ENCODE measurements around the gene MRTFB. TPM values are rescaled to one million over a fixed set of nuclear protein-coding genes. Genes with fewer than 3 reads are reported as not detected.
A peak's percentile ranks its signal among the peaks of the same experiment; 100 is the strongest.

MRTFB gene
- total and polyA plus RNA-seq, 2 donors (not counting 1 experiment from before 2014, with no cell fraction given) = 8.8 to 9.8 TPM

GRCh38 chr16:14061732-14062259 lies 9.3 kb upstream of the MRTFB start:
- Histone ChIP-seq H3K4me3 (replicated peaks in 1 of 4; ENCODE audit: control extremely low read depth in 1 of 4, insufficient read depth in 1 of 4, low read depth in 3 of 4, low read length in 4 of 4) (no peak overlapping the region), H3K27me3 (ENCODE audit: control insufficient read depth, insufficient read depth, low read length) (no peaks in the 10 kb centered on the region), H3K9me3 (ENCODE audit: control insufficient read depth, insufficient read depth, low read depth, low read length) (no peaks in the 10 kb centered on the region), H3K4me1 (ENCODE audit: control insufficient read depth, extremely low read depth, insufficient read depth, low read length) (no peaks in the 10 kb centered on the region), H3K27ac (ENCODE audit: insufficient read depth, low read length) (no peak overlapping the region), H3K36me3 (ENCODE audit: control insufficient read depth, insufficient read depth, low read length) (no peaks in the 10 kb centered on the region), H2AFZ (ENCODE audit: low read length) (no peak overlapping the region), H3K9ac (ENCODE audit: insufficient read depth, low read length) (no peak overlapping the region), H3K79me2 (ENCODE audit: control insufficient read depth, insufficient read depth, low read length) (no peaks in the 10 kb centered on the region), H3K4me2 (ENCODE audit: extremely low read depth, insufficient read depth, low read length) (no peak overlapping the region), H4K20me1 (ENCODE audit: control insufficient read depth, extremely low read depth, insufficient read depth, low read length) (no peaks in the 10 kb centered on the region)
- TF ChIP-seq CTCF (conservative IDR thresholded peaks at IDR 0.05 in 1 of 2, IDR thresholded peaks at IDR 0.05 in 1 of 2; ENCODE audit: low read depth in 1 of 2, low read length in 2 of 2) (no peak), EZH2 (IDR thresholded peaks at IDR 0.05; ENCODE audit: low read length, missing control alignments) (no peak)
- DNase-seq (ENCODE audit: low read depth in 2 of 2) = no peak

- H3K9ac ChIP-seq (ENCODE audit: insufficient read depth, low read length) = no peak overlapping the region
- H3K4me3 ChIP-seq (replicated peaks in 1 of 4; ENCODE audit: control extremely low read depth in 1 of 4, insufficient read depth in 1 of 4, low read depth in 3 of 4, low read length in 4 of 4) = no peak overlapping the region
- no peaks in the 10 kb centered on the region for H3K4me1 ChIP-seq (ENCODE audit: control insufficient read depth, extremely low read depth, insufficient read depth, low read length)
- no peak for DNase-seq (ENCODE audit: low read depth in 2 of 2)
- TF ChIP-seq CTCF (conservative IDR thresholded peaks at IDR 0.05 in 1 of 2, IDR thresholded peaks at IDR 0.05 in 1 of 2; ENCODE audit: low read depth in 1 of 2, low read length in 2 of 2) = no peak
- TF ChIP-seq EZH2 (IDR thresholded peaks at IDR 0.05; ENCODE audit: low read length, missing control alignments) = no peak
- H3K27me3 ChIP-seq (ENCODE audit: control insufficient read depth, insufficient read depth, low read length) = no peaks in the 10 kb centered on the region
- H3K79me2 ChIP-seq (ENCODE audit: control insufficient read depth, insufficient read depth, low read length) = no peaks in the 10 kb centered on the region
- no peaks in the 10 kb centered on the region for H3K9me3 ChIP-seq (ENCODE audit: control insufficient read depth, insufficient read depth, low read depth, low read length)
- no peaks in the 10 kb centered on the region for H3K36me3 ChIP-seq (ENCODE audit: control insufficient read depth, insufficient read depth, low read length)
- no peak overlapping the region for H3K27ac ChIP-seq (ENCODE audit: insufficient read depth, low read length)
- H2AFZ ChIP-seq (ENCODE audit: low read length) = no peak overlapping the region
- H3K4me2 ChIP-seq (ENCODE audit: extremely low read depth, insufficient read depth, low read length) = no peak overlapping the region
- H4K20me1 ChIP-seq (ENCODE audit: control insufficient read depth, extremely low read depth, insufficient read depth, low read length) = no peaks in the 10 kb centered on the region
These were observed 8.9 kb upstream of the MRTFB start for GRCh38 chr16:14062261-14062660.

GRCh38 chr16:14063618-14064581 lies 7.2 kb upstream of the MRTFB start:
- Histone ChIP-seq H3K79me2 (ENCODE audit: control insufficient read depth, insufficient read depth, low read length) (no peaks in the 10 kb centered on the region), H2AFZ (ENCODE audit: low read length) (no peak overlapping the region), H4K20me1 (ENCODE audit: control insufficient read depth, extremely low read depth, insufficient read depth, low read length) (no peaks in the 10 kb centered on the region), H3K9me3 (ENCODE audit: control insufficient read depth, insufficient read depth, low read depth, low read length) (no peaks in the 10 kb centered on the region), H3K9ac (ENCODE audit: insufficient read depth, low read length) (no peak overlapping the region), H3K4me2 (ENCODE audit: extremely low read depth, insufficient read depth, low read length) (no peak overlapping the region), H3K27ac (ENCODE audit: insufficient read depth, low read length) (no peak overlapping the region), H3K4me1 (ENCODE audit: control insufficient read depth, extremely low read depth, insufficient read depth, low read length) (no peaks in the 10 kb centered on the region), H3K27me3 (ENCODE audit: control insufficient read depth, insufficient read depth, low read length) (no peaks in the 10 kb centered on the region), H3K4me3 (replicated peaks in 1 of 4; ENCODE audit: control extremely low read depth in 1 of 4, insufficient read depth in 1 of 4, low read depth in 3 of 4, low read length in 4 of 4) (no peak overlapping the region), H3K36me3 (ENCODE audit: control insufficient read depth, insufficient read depth, low read length) (no peaks in the 10 kb centered on the region)
- peak in 1 of 2 donors; percentile 59 for DNase-seq (ENCODE audit: low read depth in 2 of 2)
- TF ChIP-seq CTCF (conservative IDR thresholded peaks at IDR 0.05 in 1 of 2, IDR thresholded peaks at IDR 0.05 in 1 of 2; ENCODE audit: low read depth in 1 of 2, low read length in 2 of 2) (no peak), EZH2 (IDR thresholded peaks at IDR 0.05; ENCODE audit: low read length, missing control alignments) (no peak)

Measured in fibroblast of lung (primary cell).